Transverse colon (tissue), 4 donors: ENCODE results near the gene USP17L28. TPM values are rescaled to one million over a fixed set of nuclear protein-coding genes. Genes with fewer than 3 reads are reported as not detected.
"Not testable (repeated sequence)": the region's sequence is repeated elsewhere in the genome, so short reads cannot be mapped to it uniquely, and the experiment has no call there.

Experiments
- DNase-seq: peaks from one replicate; pipeline ENCODE4 v3.0.0-alpha.2; 2019
- H3K27ac ChIP-seq, 4 donors: fragments of 200-600 bp; sonication (generic); 2 replicates each; pipeline ENCODE4 v1.5.1; 2016 to 2018; ENCODE audit warnings: inconsistent platforms in 4 of 4
- H3K27me3 ChIP-seq: fragments of 200-600 bp; sonication (generic); 2 replicates; pipeline ENCODE4 v1.5.1; 2017; ENCODE audit warnings: inconsistent platforms
- H3K36me3 ChIP-seq, 4 donors: fragments of 200-600 bp; sonication (generic); 2 replicates each; pipeline ENCODE4 v1.5.1; 2017 to 2019; ENCODE audit warnings: inconsistent platforms in 4 of 4
- H3K4me1 ChIP-seq, 4 donors: fragments of 200-600 bp; sonication (generic); 2 replicates each; pipeline ENCODE4 v1.5.1; 2017 to 2020; ENCODE audit warnings: inconsistent platforms in 4 of 4
- H3K4me3 ChIP-seq, 4 donors: fragments of 200-600 bp; sonication (generic); 1 replicate in 1 of 4; 2 replicates in 3 of 4; pipeline versions ENCODE4 v1.5.1 to v1.6.1; 2017 to 2019; ENCODE audit warnings: inconsistent platforms in 4 of 4
- H3K9me3 ChIP-seq, 2 donors: fragments of 200-600 bp; sonication (generic); 2 replicates each; pipeline ENCODE4 v1.5.1; 2017 to 2019; ENCODE audit warnings: inconsistent platforms in 2 of 2
- WGBS, 2 donors: methylation state at CpG; one replicate each; pipeline ENCODE4 v1.1.5; 2018; ENCODE audit warnings: low coverage in 1 of 2; 5-methylcytosine and 5-hydroxymethylcytosine counted together
- in situ Hi-C, 4 donors: fragments of 200-750 bp; cut with MboI; loops; one replicate each; pipeline versions ENCODE4 v1.15.0 to v1.15.1; 2017; ENCODE audit warnings: low sequenced_read_pairs in 3 of 4, low pct_ligation_motif_present in 1 of 4, low pct_unique_long_range_greater_than_20kb in 1 of 4
- intact Hi-C: fragments of 100-400 bp; cut with DNase I; formaldehyde crosslinking; loops from one replicate; pipeline ENCODE4 v1.15.1; 2023; ENCODE audit warnings: low total_unique reads
- total RNA-seq, 4 donors: library from RNA; depleted of rRNA; stranded (reverse); fragments of >200 nt; gene quantifications; one replicate each; pipeline ENCODE4 v1.1.0, GENCODE V29; 2016

The USP17L28 gene
- total RNA-seq, result not detected

- H3K4me3 ChIP-seq, H3K4me1 ChIP-seq, H3K27me3 ChIP-seq, DNase-seq, H3K9me3 ChIP-seq, in situ Hi-C loops, intact Hi-C loops, H3K27ac ChIP-seq, H3K36me3 ChIP-seq: not testable (repeated sequence)
- no CpG with 5 or more reads among the region's 15 CpGs for WGBS, 2 donors
Measured at GRCh38 chr4:9348593-9348992, at the start of gene USP17L28. TSS of gene USP17L28 (plus strand) at chr4:9348893. CDS start at chr4:9348893, 0 bp downstream.

- in situ Hi-C loops, H3K4me3 ChIP-seq, DNase-seq, H3K4me1 ChIP-seq, intact Hi-C loops, H3K36me3 ChIP-seq, H3K27ac ChIP-seq, H3K27me3 ChIP-seq, H3K9me3 ChIP-seq: not testable (repeated sequence)
- 83 to 84% methylated on average over 4 to 5 of the region's 13 CpGs for WGBS, 2 donors
Measured at GRCh38 chr4:9324191-9324590, 24.5 kb upstream of the USP17L28 start.

- H3K27me3 ChIP-seq, DNase-seq, H3K9me3 ChIP-seq, H3K4me1 ChIP-seq, in situ Hi-C loops, H3K27ac ChIP-seq, intact Hi-C loops, H3K4me3 ChIP-seq, H3K36me3 ChIP-seq: not testable (repeated sequence)
- no CpG with 5 or more reads among the region's 15 CpGs for WGBS, 2 donors
Measured at GRCh38 chr4:9324865-9325264, 23.8 kb upstream of the USP17L28 start, which contains the start of gene USP17L24. TSS of gene USP17L24 (plus strand) at chr4:9325165. CDS start at chr4:9325165, 0 bp downstream.

GRCh38 chr4:9329611-9330010 lies 19.1 kb upstream of the USP17L28 start, which contains the start of gene USP17L25:
TSS of gene USP17L25 (plus strand) at chr4:9329911. CDS start at chr4:9329911, 0 bp downstream.
- in situ Hi-C loops, intact Hi-C loops, H3K4me1 ChIP-seq, H3K4me3 ChIP-seq, DNase-seq, H3K9me3 ChIP-seq, H3K36me3 ChIP-seq, H3K27me3 ChIP-seq, H3K27ac ChIP-seq: not testable (repeated sequence)
- no CpG with 5 or more reads among the region's 15 CpGs for WGBS, 2 donors

- WGBS, 2 donors, result no CpG with 5 or more reads among the region's 15 CpGs
- DNase-seq, in situ Hi-C loops: not testable (repeated sequence)
Measured at GRCh38 chr4:9334358-9334757, 14.3 kb upstream of the USP17L28 start, which contains the start of gene USP17L26. TSS of gene USP17L26 (plus strand) at chr4:9334658. CDS start at chr4:9334658, 0 bp downstream.

GRCh38 chr4:9339103-9339502 lies 9.6 kb upstream of the USP17L28 start, which contains the start of gene USP17L5:
TSS of gene USP17L5 (plus strand) at chr4:9339403. CDS start at chr4:9339403, 0 bp downstream.
- no CpG with 5 or more reads among the region's 15 CpGs for WGBS, 2 donors
- H3K4me1 ChIP-seq, H3K36me3 ChIP-seq, DNase-seq, intact Hi-C loops, H3K27ac ChIP-seq, H3K9me3 ChIP-seq, H3K27me3 ChIP-seq, H3K4me3 ChIP-seq, in situ Hi-C loops: not testable (repeated sequence)

More at GRCh38 chr4:9334358-9334757, 14.3 kb upstream of the USP17L28 start, which contains the start of gene USP17L26:
- H3K36me3 ChIP-seq, H3K9me3 ChIP-seq, intact Hi-C loops, H3K27me3 ChIP-seq, H3K4me1 ChIP-seq, H3K27ac ChIP-seq, H3K4me3 ChIP-seq: not testable (repeated sequence)

GRCh38 chr4:9343848-9344247 lies 4.8 kb upstream of the USP17L28 start, which contains the start of gene USP17L27:
TSS of gene USP17L27 (plus strand) at chr4:9344148. CDS start at chr4:9344148, 0 bp downstream.
- DNase-seq, result not testable (repeated sequence)

GRCh38 chr4:9350866-9351265 lies 2.2 kb downstream of the USP17L28 start:
- in situ Hi-C loops, result not testable (repeated sequence)
- no CpG with 5 or more reads among the region's 18 CpGs for WGBS, 2 donors

More at GRCh38 chr4:9343848-9344247, 4.8 kb upstream of the USP17L28 start, which contains the start of gene USP17L27:
- H3K4me3 ChIP-seq, H3K36me3 ChIP-seq, H3K9me3 ChIP-seq, H3K4me1 ChIP-seq, H3K27me3 ChIP-seq, H3K27ac ChIP-seq, intact Hi-C loops, in situ Hi-C loops: not testable (repeated sequence)
- WGBS, 2 donors, result no CpG with 5 or more reads among the region's 15 CpGs

GRCh38 chr4:9353338-9353737 lies 4.6 kb downstream of the USP17L28 start, which contains the start of gene USP17L29:
TSS of gene USP17L29 (plus strand) at chr4:9353638. CDS start at chr4:9353638, 0 bp downstream.
- DNase-seq, H3K27me3 ChIP-seq, intact Hi-C loops, H3K36me3 ChIP-seq, H3K4me3 ChIP-seq, H3K4me1 ChIP-seq, in situ Hi-C loops, H3K9me3 ChIP-seq, H3K27ac ChIP-seq: not testable (repeated sequence)
- no CpG with 5 or more reads among the region's 15 CpGs for WGBS, 2 donors

More at GRCh38 chr4:9350866-9351265, 2.2 kb downstream of the USP17L28 start:
- H3K4me3 ChIP-seq, H3K9me3 ChIP-seq, DNase-seq, H3K36me3 ChIP-seq, H3K4me1 ChIP-seq, H3K27ac ChIP-seq, H3K27me3 ChIP-seq, intact Hi-C loops: not testable (repeated sequence)

GRCh38 chr4:9362829-9363228 lies 14.1 kb downstream of the USP17L28 start, which contains the start of gene USP17L30:
TSS of gene USP17L30 (plus strand) at chr4:9363129. CDS start at chr4:9363129, 0 bp downstream.
- H3K36me3 ChIP-seq, intact Hi-C loops, in situ Hi-C loops, H3K27ac ChIP-seq, H3K27me3 ChIP-seq, DNase-seq, H3K9me3 ChIP-seq, H3K4me3 ChIP-seq, H3K4me1 ChIP-seq: not testable (repeated sequence)
- no CpG with 5 or more reads among the region's 15 CpGs for WGBS, 2 donors

GRCh38 chr4:9379881-9380280 lies 31.2 kb downstream of the USP17L28 start:
- in situ Hi-C loops, intact Hi-C loops, H3K4me1 ChIP-seq, DNase-seq, H3K9me3 ChIP-seq, H3K27ac ChIP-seq, H3K4me3 ChIP-seq, H3K36me3 ChIP-seq, H3K27me3 ChIP-seq: not testable (repeated sequence)
- 25% methylated on average over 1 of the region's 1 CpG; no CpG with 5 or more reads in 1 of the 2 donors for WGBS, 2 donors
